A549 treated with CpdA at 1 μM for 4 hours (cell line): ENCODE measurements around the gene TXN2. TPM values are rescaled to one million over a fixed set of nuclear protein-coding genes. Genes with fewer than 3 reads are reported as not detected.

Experiments used
- total RNA-seq: library from RNA; stranded (reverse); fragments of 200-300 nt; extraction: Qiagen RNA extraction; gene quantifications from 5 replicates; pipeline ENCODE4 v1.2.3, GENCODE V29; 2022; ENCODE audit warnings: low read depth

TXN2 gene
- 56.6 to 74.8 TPM (median 70.7 TPM) in 5 replicates for total RNA-seq

DNA sequence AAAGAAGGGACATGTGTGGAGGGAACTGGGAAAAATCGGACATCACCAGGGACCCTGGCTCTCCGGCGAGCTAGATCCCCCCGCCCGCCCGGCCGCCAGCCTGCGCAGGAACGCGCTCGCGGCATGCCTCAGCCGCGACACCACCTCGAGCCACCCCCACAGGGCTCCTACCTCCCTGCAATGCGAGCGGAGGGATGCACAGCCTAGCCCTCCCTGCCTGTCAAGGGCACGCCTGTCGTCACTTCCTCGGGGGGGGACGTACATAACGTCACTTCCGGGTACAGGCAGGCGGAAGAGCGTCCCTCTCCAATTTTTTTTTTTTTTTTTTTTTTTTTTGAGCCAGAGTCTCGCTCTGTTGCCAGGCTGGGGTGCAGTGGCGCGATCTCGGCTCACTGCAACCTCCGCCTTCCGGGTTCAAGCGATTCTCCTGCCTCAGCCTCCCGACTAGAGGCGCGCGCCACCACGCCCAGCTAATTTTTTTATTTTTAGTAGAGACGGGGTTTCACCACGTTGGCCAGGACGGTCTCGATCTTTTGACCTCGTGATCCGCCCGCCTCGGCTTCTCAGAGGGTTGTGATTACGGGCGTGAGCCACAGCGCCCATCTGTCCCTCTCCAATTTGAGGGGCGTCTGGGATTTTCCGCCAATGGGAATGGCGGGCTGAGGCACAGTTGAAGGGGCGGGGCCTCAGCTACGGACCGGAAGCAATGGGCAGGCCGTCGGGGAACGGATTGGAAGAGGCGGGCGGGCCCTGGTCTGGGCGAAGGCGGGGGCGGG lies at the start of gene TXN2:
Gene TXN2 (minus strand): TSS at position 248 of the 776 bp plus-strand sequence. CDS start 803 bp downstream, outside the sequence.

DNA sequence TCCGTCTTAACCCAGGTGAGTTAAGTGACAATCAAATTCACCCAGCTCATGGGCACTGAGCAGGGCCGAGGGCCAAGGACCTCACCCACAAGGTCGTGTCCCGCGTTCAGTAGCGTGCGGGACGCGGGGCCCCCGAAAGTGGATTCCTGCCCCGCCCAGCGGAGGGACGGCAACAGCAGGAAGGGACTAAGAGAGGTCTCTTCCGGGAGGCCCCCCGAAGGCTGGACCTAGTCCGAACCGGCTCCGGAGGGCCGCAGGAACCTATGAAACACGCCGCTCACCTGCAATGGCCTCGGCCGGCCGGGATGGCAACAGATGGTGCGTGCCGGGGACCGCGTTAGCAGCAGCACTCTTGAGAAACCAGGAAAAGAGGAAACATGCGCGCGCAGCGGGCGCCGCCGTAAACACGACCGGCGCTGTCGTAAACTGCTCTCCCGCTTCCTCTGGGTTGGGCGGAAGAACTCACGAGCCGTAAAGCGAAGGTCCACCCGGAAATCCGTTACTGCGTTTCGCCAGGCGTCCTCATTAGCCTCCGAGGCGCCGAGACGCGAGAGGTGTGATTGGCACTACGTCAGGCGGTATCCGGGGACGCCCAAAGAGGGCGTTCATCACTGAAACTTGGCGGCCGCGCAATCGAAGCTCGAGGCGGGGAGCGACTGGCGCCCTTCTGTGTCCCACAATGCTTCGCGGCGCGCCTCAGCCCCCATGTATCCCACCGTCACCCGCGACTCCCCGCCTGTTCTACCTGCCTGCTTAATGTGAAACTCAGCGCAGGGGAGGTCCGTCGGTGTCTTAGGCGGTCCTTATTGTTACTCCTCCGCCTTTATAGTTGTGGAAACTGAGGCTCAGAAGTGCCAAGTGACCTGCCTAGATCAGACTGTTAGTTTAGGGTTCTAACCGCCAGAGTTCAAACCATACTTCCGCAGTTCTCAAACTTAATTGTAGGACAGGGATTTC lies 47.6 kb upstream of the TXN2 start, which contains the start of gene EIF3D:
Gene EIF3D (minus strand): TSS at position 372 of the 957 bp plus-strand sequence. CDS start 3,045 bp downstream, outside the sequence.

DNA sequence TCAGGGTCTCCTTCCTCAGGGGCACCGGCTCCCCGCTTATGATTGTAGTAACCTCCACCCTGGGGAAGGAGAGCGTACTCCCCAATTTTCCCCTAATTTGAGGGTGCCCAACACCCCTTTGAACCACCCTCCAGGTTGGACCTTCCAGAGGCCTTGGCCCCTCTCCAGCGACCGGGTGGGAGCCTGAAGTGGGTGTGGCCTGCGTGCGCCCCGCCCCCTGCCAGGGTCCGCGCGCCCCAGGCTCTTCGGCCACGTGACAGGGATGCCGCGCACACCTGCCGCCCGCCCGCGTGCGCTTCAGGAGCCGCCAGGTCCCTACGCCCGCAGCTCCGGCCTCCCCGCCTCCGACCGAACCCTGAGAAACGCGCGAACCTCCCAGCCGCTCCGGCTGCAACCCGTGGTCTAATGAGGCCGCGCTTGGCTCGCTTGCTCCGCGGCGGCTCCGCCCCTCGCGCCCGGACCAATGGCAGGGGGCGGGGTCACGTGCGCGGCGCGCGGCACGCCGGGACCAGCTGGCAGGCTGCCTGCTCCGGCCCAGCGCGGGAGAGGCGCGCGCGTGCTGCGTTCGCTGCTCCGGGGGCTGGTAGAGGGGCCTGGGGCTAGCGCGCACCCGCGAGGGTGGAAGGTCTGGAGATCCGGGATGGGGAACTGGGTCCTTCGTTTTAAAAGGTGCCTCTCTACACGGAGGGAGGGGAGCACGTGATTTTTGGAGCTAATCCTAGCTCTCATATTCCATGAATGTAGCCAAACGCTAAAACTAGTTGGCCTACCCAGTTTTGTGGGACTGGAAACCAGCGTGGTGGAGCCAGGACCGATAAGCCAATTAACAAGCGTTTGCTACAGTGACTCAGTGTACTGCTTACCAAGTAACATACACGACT lies 25.4 kb upstream of the TXN2 start, which contains the start of gene FOXRED2:
Gene FOXRED2 (minus strand): TSS at position 404 of the 881 bp plus-strand sequence. CDS start 618 bp downstream, outside the sequence.

Other genes with a start within 250 kb of the TXN2 start
- 24.3 to 29.7 TPM (median 26.0 TPM) in 5 replicates for gene APOL2, start 242.1 kb downstream of the TXN2 start, total RNA-seq
- 7.5 to 11.3 TPM (median 8.1 TPM) in 5 replicates for gene APOL1, start 228.5 kb downstream of the TXN2 start, total RNA-seq
- 171 to 206 TPM (median 182 TPM) in 5 replicates for gene MYH9, start 93.7 kb downstream of the TXN2 start, total RNA-seq
- gene FOXRED2, start 25.4 kb upstream of the TXN2 start, total RNA-seq: 13.8 to 16.7 TPM (median 16.1 TPM) in 5 replicates
- gene EIF3D, start 47.5 kb upstream of the TXN2 start, total RNA-seq: 158 to 231 TPM (median 164 TPM) in 5 replicates
- not detected in 5 replicates for gene CACNG2, start 222.1 kb upstream of the TXN2 start, total RNA-seq